GM12801 (cell line): ENCODE measurements around the gene APOBEC3A.

ENCODE experiments used
- TF ChIP-seq, protein P1 (sequence below): IDR thresholded peaks from one replicate; pipeline ENCODE4 v1.5.1; 2011; ENCODE audit warnings: control low read depth; ENCODE audit not compliant: insufficient read length; ENCODE audit errors: extremely low read depth

Gene APOBEC3A

DNA sequence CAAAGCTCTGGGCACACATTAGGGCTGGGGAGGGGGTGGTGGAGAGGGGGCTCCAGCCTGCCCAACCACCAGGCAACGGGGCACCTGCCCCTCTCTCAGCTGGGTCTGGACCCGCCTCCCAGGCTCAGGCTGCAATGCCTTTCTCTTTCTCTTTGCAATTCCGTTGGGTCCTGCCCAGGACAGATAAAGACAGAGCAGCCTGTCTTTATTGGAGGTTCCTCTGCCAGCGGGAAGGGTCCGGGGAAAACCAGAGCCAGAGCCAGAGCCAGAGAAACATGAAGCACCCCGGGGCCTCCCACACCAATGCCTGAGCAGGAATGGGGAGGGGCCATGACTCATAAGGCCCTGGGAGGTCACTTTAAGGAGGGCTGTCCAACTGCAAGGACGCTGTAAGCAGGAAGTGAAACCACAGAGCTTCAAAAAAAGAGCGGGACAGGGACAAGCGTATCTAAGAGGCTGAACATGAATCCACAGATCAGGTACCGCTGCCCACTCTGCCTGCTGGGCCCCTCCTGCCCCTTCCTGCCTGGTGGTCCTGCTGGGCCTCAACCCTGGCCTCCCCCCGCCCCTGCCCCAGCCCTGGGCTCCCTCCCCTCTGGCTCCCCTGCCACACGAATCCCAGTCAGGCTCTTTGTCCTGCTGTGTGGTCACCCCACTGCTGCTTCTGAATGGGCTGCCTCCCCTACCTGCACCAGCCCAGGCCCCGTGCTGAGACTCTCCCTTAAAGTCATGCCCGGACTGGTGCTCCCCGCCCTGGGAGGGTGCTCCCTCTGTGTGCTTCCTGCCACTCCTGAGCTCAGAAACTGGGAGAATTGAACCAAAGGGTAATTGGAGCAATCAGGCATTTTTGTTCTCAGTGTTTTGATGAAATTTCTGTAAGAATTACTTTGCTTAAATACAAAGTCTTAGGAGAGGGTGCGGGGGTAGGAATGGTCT, 24.9 kb downstream of the APOBEC3A start, which contains the start of gene APOBEC3B:
APOBEC3B (plus strand) TSS at position 356 of the 936 bp plus-strand sequence; CDS start at position 463, 107 bp downstream.
- TF ChIP-seq, protein P1, sequence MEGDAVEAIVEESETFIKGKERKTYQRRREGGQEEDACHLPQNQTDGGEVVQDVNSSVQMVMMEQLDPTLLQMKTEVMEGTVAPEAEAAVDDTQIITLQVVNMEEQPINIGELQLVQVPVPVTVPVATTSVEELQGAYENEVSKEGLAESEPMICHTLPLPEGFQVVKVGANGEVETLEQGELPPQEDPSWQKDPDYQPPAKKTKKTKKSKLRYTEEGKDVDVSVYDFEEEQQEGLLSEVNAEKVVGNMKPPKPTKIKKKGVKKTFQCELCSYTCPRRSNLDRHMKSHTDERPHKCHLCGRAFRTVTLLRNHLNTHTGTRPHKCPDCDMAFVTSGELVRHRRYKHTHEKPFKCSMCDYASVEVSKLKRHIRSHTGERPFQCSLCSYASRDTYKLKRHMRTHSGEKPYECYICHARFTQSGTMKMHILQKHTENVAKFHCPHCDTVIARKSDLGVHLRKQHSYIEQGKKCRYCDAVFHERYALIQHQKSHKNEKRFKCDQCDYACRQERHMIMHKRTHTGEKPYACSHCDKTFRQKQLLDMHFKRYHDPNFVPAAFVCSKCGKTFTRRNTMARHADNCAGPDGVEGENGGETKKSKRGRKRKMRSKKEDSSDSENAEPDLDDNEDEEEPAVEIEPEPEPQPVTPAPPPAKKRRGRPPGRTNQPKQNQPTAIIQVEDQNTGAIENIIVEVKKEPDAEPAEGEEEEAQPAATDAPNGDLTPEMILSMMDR = no peak

DNA sequence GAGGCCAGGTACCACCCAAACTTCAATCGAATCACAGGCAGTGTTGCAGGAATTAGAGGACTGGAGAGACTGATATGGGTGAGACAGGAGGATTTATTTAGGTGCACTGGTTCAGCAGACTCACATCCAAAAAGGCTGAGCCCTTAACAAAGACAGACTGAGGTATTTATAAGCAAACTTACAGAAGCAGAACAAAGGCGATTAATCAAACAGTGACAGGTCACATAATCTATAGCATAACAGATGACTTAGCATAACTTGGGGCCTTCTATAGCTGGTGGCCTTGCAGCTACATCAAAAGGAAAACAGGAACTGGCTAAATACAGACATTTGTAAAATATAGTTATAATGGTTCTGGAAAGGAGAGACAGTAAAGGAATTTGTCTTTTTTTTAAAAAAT, 26.8 kb downstream of the APOBEC3A start:
- TF ChIP-seq, protein P1 = no peak

DNA sequence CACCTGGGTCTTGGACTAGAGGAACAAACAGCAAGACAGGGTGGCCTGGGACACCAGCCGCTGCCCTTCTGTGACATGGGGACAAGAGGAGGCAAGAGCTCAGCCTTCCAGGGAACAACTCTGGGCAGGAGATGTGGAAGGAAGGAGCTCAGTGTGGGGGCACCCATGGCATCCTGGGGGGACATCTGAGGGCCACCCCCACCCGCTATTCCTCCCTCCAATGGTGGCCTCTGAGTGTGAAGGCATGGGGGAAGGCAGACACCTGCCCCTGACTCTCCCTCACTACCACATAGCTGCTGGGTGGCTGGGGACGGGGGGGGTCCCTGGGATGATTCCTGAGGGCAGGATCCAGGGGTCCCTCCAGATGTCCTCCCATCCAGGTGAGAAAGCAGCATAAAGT, 29.2 kb downstream of the APOBEC3A start:
- TF ChIP-seq, protein P1 = no peak

DNA sequence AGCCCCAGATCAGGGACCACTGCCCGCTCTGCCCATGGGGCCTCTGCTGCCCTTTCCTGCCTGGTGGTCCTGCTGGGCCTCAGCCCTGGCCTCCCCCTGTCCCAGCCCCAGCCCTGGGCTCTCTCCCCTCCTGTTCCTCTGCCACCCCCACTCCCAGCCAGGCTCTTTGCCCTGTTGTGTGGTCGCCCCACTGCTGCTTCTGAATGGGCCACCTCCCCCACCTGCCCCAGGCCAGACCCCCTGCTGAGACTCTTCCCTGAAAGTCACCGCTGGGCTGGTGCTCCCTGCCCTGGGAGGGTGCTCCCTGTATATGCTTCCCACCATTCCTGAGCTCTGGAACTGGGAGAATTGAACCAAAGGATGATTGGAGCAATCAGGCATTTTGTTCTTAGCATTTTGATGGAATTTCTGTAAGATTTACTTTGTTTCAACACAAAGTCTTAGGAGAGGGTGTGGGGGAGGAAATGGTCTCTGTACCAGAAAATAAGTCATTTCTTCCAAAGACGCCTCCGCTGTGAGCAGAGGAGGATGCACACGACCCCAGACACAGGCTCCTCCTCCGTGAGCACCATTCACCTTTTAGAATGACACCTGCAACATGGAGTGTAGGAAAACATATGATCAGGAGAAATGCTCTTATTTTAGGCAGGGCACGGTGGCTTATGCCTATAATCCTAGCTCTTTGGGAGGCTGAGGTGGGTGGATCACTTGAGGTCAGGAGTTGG, 29.9 kb downstream of the APOBEC3A start:
- TF ChIP-seq, protein P1 = no peak

DNA sequence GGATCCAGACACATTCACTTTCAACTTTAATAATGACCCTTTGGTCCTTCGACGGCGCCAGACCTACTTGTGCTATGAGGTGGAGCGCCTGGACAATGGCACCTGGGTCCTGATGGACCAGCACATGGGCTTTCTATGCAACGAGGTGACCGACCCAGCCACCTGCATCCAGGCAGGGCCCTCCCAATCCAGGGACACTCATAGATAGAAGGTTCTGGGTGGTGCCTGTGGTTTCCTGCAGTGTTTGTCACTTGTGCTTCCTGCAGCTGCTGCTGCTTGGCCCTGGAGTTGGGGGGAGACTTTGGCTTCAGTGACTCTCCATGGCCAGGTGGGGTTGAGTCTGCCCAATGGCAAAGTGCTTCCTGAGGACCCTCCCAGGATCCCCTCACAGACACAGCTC, 32.1 kb downstream of the APOBEC3A start:
- TF ChIP-seq, protein P1 = no peak

- TF ChIP-seq, protein P1 = no peak
These were observed 38.7 kb downstream of the APOBEC3A start for GRCh38 chr22:38996105-38996504.

DNA sequence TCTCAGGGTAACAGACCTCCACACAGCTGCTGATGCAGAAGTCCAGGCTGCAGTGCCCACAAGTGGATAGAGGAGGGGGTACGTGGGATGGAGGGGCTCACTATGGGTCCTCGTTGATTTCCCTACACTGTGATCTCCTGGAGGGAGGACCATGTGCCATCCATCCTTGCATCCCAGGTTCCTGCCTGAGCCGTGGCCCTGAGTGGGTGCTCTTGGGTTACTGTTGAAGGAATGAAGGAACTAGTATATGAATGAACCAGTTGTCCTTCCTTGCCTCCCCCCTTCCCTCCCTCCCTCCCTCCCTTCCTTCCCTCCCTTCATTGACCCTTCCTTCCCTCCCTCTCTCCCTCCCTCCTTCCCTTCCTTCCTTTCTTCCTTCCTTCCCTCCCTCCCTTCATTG, 40.1 kb downstream of the APOBEC3A start:
- TF ChIP-seq, protein P1 = no peak
